Measurements from ENCODE around the gene RPLP1. TPM values are rescaled to one million over a fixed set of nuclear protein-coding genes. Genes with fewer than 3 reads are reported as not detected.
A peak's percentile ranks its signal among the peaks of the same experiment; 100 is the strongest.

RPLP1 gene
- total and polyA plus RNA-seq, 12 donors: 232 to 1,990 (median 971) TPM

DNA sequence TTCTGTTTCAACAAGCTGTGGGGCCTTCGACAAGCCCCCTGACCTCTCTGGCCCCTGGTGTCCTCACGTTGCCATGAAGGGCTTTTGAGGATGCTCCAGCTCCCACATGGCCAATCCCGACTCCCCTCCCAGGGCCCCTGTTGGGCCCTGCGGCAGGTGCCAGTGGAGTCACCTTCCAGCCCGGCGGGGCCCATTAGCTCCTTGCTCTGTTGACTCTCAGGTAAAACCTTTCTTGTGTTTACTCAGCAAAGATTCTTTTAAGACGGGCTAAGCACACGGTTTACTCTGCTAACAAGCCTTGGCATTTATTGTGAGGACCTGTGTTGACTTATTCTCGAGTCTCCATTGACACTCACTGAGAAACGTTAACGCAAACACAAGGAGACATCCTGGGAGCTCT, 15.0 kb downstream of the RPLP1 start:
- no peak overlapping the region for H3K27ac ChIP-seq
- peak in 1 of 7 donors; percentile 39 for DNase-seq
- H3K27me3 ChIP-seq: no peaks in the 10 kb centered on the region
- no peak for TF ChIP-seq POLR2A (IDR thresholded peaks at IDR 0.05)
- TF ChIP-seq, protein P1, sequence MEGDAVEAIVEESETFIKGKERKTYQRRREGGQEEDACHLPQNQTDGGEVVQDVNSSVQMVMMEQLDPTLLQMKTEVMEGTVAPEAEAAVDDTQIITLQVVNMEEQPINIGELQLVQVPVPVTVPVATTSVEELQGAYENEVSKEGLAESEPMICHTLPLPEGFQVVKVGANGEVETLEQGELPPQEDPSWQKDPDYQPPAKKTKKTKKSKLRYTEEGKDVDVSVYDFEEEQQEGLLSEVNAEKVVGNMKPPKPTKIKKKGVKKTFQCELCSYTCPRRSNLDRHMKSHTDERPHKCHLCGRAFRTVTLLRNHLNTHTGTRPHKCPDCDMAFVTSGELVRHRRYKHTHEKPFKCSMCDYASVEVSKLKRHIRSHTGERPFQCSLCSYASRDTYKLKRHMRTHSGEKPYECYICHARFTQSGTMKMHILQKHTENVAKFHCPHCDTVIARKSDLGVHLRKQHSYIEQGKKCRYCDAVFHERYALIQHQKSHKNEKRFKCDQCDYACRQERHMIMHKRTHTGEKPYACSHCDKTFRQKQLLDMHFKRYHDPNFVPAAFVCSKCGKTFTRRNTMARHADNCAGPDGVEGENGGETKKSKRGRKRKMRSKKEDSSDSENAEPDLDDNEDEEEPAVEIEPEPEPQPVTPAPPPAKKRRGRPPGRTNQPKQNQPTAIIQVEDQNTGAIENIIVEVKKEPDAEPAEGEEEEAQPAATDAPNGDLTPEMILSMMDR (IDR thresholded peaks at IDR 0.05): no peak
- WGBS, 4 donors: 71 to 79% (median 78%) methylated on average over 10 to 11 of the region's 11 CpGs
- no peaks in the 10 kb centered on the region for H3K9me3 ChIP-seq (replicated peaks in 1 of 3)
- intact Hi-C loops (cut with DNase I): loop anchor here in 1 of 2 donors (5.0 kb wide), 1 partner anchor 410 kb away; no protein-coding TSS in a partner anchor
- peaks cover 0 to 8% of the 10 kb centered on the region in 2 donors for H3K4me1 ChIP-seq (replicated peaks in 1 of 2)
- no peak overlapping the region for H3K4me3 ChIP-seq
- H3K36me3 ChIP-seq (replicated peaks in 1 of 2): no peaks in the 10 kb centered on the region

DNA sequence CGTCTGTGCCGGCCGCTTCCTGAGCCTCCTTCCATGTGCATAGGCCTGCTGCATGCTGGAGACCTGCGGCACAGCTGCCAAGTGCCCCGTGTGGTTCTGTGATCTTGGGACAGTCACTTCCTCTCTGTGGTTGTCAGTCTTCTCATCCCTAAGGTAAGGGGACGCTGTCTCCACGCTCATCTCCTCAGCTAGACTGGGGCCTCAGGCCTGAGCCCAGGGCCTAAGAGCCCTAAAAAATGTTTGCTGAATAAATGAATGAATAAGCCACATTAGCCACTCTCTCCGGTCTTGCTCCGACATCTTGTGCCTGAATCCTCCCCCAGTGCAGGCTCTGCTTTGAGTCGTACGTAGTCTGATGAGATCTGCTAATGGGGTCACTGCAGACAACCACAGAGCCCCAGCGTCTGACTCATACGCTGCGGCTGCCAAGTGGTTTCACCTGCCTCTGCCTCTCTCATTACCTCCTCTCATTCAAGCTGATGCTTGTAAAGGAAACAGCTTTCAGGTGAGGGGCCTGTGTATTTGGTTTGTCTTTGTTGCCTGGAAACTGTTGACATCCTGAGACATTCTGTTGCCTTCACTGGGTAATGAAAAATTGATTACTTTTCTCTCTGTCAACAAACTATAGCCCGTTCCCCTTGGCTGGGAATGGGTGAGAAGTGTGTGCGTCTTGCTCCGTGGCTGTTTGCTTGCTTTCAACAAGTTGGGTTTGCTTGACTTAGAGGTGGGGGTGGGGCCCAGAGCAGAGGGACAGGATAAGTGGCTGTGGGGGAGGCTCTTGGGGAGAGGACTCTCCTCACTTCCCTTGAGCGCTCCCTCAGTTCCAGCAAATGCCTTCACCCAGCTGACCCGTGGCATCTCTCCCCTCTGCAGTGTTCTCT, 15.9 kb downstream of the RPLP1 start:
- DNase-seq: peak in 4 of 7 donors; percentile 14 to 75 (median 26)
- 64 to 84% (median 74%) methylated on average over 11 to 19 of the region's 19 CpGs for WGBS, 4 donors
- Histone ChIP-seq H3K36me3 (replicated peaks in 1 of 2) (no peaks in the 10 kb centered on the region), H3K27ac (no peak overlapping the region), H3K27me3 (no peaks in the 10 kb centered on the region), H3K4me3 (no peak overlapping the region), H3K4me1 (replicated peaks in 1 of 2) (peaks cover 0 to 3% of the 10 kb centered on the region in 2 donors), H3K9me3 (replicated peaks in 1 of 3) (no peaks in the 10 kb centered on the region)
- intact Hi-C loops (cut with DNase I): loop anchor here in 1 of 2 donors (5.0 kb wide), 1 partner anchor 411 kb away; no protein-coding TSS in a partner anchor
- TF ChIP-seq POLR2A (IDR thresholded peaks at IDR 0.05): no peak
- TF ChIP-seq, protein P1 (IDR thresholded peaks at IDR 0.05): no peak

DNA sequence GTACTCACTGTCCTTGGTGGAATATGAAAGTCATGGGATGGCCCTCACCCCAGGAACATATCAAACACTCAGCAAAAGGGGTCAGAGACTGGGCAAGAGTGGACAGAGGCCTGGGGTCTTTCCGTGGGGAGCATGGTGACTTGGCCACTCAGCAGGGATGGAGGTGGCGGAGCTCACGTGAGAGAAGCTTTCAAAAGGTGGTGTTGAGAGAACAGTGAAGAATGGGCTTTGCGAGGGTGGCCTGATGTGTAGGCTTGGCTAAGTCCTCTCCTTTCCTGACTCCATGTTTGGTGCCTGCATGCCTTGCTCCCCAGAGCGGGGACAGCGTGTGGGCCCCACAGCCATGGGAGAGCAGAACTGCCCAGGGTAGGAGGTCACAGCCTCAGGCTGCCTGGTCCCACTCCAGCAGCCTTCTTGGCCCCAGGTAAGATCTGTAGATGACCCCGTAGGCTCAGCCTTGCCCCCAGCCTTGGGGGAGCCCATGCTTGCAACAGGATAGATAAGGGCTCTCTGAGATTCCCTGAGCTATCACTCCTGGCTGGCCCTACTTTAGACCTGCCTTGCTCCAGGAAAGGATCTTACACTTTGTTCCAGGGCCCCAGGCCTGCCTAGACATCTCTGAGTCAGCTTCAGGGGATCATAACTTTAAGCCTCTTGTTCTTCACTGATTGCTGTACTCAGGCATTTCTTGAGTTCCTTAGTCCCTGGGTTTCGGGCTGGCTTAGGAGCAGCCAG, 17.0 kb downstream of the RPLP1 start:
- no peaks in the 10 kb centered on the region for H3K27me3 ChIP-seq

More for the DNA sequence above, 17.0 kb downstream of the RPLP1 start:
- H3K4me3 ChIP-seq: no peak overlapping the region
- WGBS, 4 donors: 94 to 99% (median 97%) methylated on average over 7 to 8 of the region's 8 CpGs
- no peak overlapping the region for H3K27ac ChIP-seq
- intact Hi-C loops (cut with DNase I): loop anchor here (5.0 to 10.0 kb wide), 2 partner anchors 412 to 1025 kb away; no protein-coding TSS in a partner anchor
- peak in 3 of 7 donors; percentile 11 to 35 (median 12) for DNase-seq
- no peak for TF ChIP-seq POLR2A (IDR thresholded peaks at IDR 0.05)
- TF ChIP-seq, protein P1 (IDR thresholded peaks at IDR 0.05): no peak
- H3K4me1 ChIP-seq (replicated peaks in 1 of 2): no peaks in the 10 kb centered on the region
- no peaks in the 10 kb centered on the region for H3K9me3 ChIP-seq (replicated peaks in 1 of 3)
- H3K36me3 ChIP-seq (replicated peaks in 1 of 2): no peaks in the 10 kb centered on the region
